ENCODE results near the gene OCSTAMP. TPM values are rescaled to one million over a fixed set of nuclear protein-coding genes. Genes with fewer than 3 reads are reported as not detected.

The OCSTAMP gene
- polyA plus RNA-seq, 1 donor (not counting 4 experiments of a cell fraction or from before 2014, with no cell fraction given): not detected

- TF ChIP-seq EZH2 (IDR thresholded peaks at IDR 0.05; ENCODE audit: low read length) (no peak), CTCF (optimal IDR thresholded peaks at IDR 0.05 in 1 of 3, IDR thresholded peaks at IDR 0.05 in 1 of 3, conservative IDR thresholded peaks at IDR 0.05 in 1 of 3; ENCODE audit: extremely low read depth in 1 of 3, insufficient read depth in 2 of 3, low read length in 3 of 3) (no peak)
- Histone ChIP-seq H3K27ac (ENCODE audit: control insufficient read depth, insufficient read depth, low read length) (no peak overlapping the region), H3K9me3 (ENCODE audit: control insufficient read depth, low read depth, low read length) (no peaks in the 10 kb centered on the region), H3K79me2 (ENCODE audit: control insufficient read depth, insufficient read depth, low read length) (no peaks in the 10 kb centered on the region), H3K4me3 (ENCODE audit: control insufficient read depth in 2 of 3, extremely low read depth in 1 of 3, insufficient read depth in 2 of 3, low read depth in 1 of 3, low read length in 3 of 3) (no peak overlapping the region), H3K4me2 (ENCODE audit: control insufficient read depth, extremely low read depth, insufficient read depth, low read depth, low read length) (no peak overlapping the region), H3K9ac (ENCODE audit: control insufficient read depth, extremely low read depth, insufficient read depth, low read length) (no peak overlapping the region), H3K9me1 (ENCODE audit: control insufficient read depth, extremely low read depth, insufficient read depth, low read length) (no peaks in the 10 kb centered on the region), H3K36me3 (ENCODE audit: control insufficient read depth in 2 of 2, extremely low read depth in 1 of 2, insufficient read depth in 2 of 2, low read length in 2 of 2) (no peaks in the 10 kb centered on the region), H2AFZ (ENCODE audit: control insufficient read depth, low read length) (no peak overlapping the region), H4K20me1 (ENCODE audit: control insufficient read depth, extremely low read depth, insufficient read depth, low read length) (no peaks in the 10 kb centered on the region), H3K4me1 (ENCODE audit: control insufficient read depth, extremely low read depth, insufficient read depth, low read length) (no peaks in the 10 kb centered on the region), H3K27me3 (ENCODE audit: control insufficient read depth, extremely low read depth, insufficient read depth, low read length) (peaks cover 7% of the 10 kb centered on the region)
- FAIRE-seq (no peak), DNase-seq (ENCODE audit: low read depth, low spot score) (no peak)
- dilution Hi-C loops (cut with MboI; ENCODE audit: extremely low pct_ligation_motif_present, low sequenced_read_pairs): no loop called here
Measured at GRCh38 chr20:46544576-46544975, 5.9 kb downstream of the OCSTAMP start.

- Histone ChIP-seq H2AFZ (ENCODE audit: control insufficient read depth, low read length) (no peak overlapping the region), H3K36me3 (ENCODE audit: control insufficient read depth in 2 of 2, extremely low read depth in 1 of 2, insufficient read depth in 2 of 2, low read length in 2 of 2) (no peaks in the 10 kb centered on the region), H3K4me2 (ENCODE audit: control insufficient read depth, extremely low read depth, insufficient read depth, low read depth, low read length) (no peak overlapping the region), H3K27me3 (ENCODE audit: control insufficient read depth, extremely low read depth, insufficient read depth, low read length) (peaks cover 7% of the 10 kb centered on the region), H3K79me2 (ENCODE audit: control insufficient read depth, insufficient read depth, low read length) (no peaks in the 10 kb centered on the region), H3K9ac (ENCODE audit: control insufficient read depth, extremely low read depth, insufficient read depth, low read length) (no peak overlapping the region), H3K4me3 (ENCODE audit: control insufficient read depth in 2 of 3, extremely low read depth in 1 of 3, insufficient read depth in 2 of 3, low read depth in 1 of 3, low read length in 3 of 3) (no peak overlapping the region), H3K27ac (ENCODE audit: control insufficient read depth, insufficient read depth, low read length) (no peak overlapping the region), H3K9me3 (ENCODE audit: control insufficient read depth, low read depth, low read length) (no peaks in the 10 kb centered on the region), H3K4me1 (ENCODE audit: control insufficient read depth, extremely low read depth, insufficient read depth, low read length) (no peaks in the 10 kb centered on the region), H4K20me1 (ENCODE audit: control insufficient read depth, extremely low read depth, insufficient read depth, low read length) (no peaks in the 10 kb centered on the region), H3K9me1 (ENCODE audit: control insufficient read depth, extremely low read depth, insufficient read depth, low read length) (no peaks in the 10 kb centered on the region)
- no peak for TF ChIP-seq CTCF (optimal IDR thresholded peaks at IDR 0.05 in 1 of 3, IDR thresholded peaks at IDR 0.05 in 1 of 3, conservative IDR thresholded peaks at IDR 0.05 in 1 of 3; ENCODE audit: extremely low read depth in 1 of 3, insufficient read depth in 2 of 3, low read length in 3 of 3)
- TF ChIP-seq EZH2 (IDR thresholded peaks at IDR 0.05; ENCODE audit: low read length): no peak
- dilution Hi-C loops (cut with MboI; ENCODE audit: extremely low pct_ligation_motif_present, low sequenced_read_pairs): no loop called here
- FAIRE-seq (no peak), DNase-seq (ENCODE audit: low read depth, low spot score) (no peak)
Measured at GRCh38 chr20:46543959-46544358, 6.5 kb downstream of the OCSTAMP start.

Measured in keratinocyte (primary cell).